Fibroblast of skin of back (primary cell): ENCODE data around the gene PPP1R3D.
A peak's percentile ranks its signal among the peaks of the same experiment; 100 is the strongest.

Source experiments
- DNase-seq: peaks from one replicate; pipeline ENCODE4 v3.0.0-alpha.2; 2013

PPP1R3D gene

GRCh38 chr20:59948828-59949720, 9.0 kb upstream of the PPP1R3D start:
- DNase-seq: peak; percentile 62

GRCh38 chr20:59948212-59948611, 8.1 kb upstream of the PPP1R3D start:
- no peak for DNase-seq

- DNase-seq: no peak
These were observed 7.3 kb upstream of the PPP1R3D start for GRCh38 chr20:59947376-59947775.

- DNase-seq: peak; percentile 46
These were observed 5.6 kb upstream of the PPP1R3D start for GRCh38 chr20:59945731-59946130.

GRCh38 chr20:59945175-59945574, 5.1 kb upstream of the PPP1R3D start:
- peak; percentile 32 for DNase-seq

GRCh38 chr20:59944726-59945125, 4.6 kb upstream of the PPP1R3D start:
- no peak for DNase-seq

- DNase-seq: no peak
These were observed 2.1 kb upstream of the PPP1R3D start for GRCh38 chr20:59942245-59942644.

DNA sequence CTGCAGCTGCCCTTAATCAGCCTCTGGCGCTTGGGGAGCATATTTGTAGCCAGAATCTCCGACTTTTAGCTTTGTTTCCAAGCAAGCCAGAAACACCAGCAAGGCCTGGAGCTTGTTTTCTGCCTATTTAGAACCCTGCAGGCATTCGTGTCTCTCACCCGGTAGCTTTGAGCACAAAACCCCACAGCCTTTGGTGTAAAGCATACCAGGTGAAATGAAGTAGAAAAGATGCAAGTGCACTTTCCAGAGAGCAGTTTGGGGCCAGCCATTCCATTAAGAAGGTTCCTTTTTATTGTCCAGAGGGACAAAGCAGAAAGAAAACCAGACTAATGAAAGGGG, 820 bp upstream of the PPP1R3D start:
- no peak for DNase-seq

- DNase-seq: peak; percentile 14
These were observed 301 bp downstream of the PPP1R3D start for GRCh38 chr20:59939879-59940128.

GRCh38 chr20:59939052-59939878, 840 bp downstream of the PPP1R3D start:
- no peak for DNase-seq

DNA sequence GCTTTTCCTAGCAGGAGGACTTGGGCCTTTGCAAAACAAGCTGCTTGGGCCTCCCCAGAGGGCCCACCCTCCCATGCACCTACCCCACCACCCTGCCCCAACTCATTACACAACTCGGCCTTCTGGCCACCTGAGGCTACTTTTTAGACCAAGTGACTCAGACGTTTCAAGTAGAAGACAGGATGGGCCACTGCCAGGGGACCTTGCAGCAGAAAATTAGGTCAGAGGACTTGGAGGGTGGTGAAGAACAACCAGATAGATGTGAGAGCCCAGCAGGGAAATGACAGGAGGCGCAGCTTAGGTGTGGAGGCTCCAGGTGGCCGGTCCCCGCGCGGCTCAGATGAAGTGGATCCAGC, 1.4 kb downstream of the PPP1R3D start:
- DNase-seq: no peak

DNA sequence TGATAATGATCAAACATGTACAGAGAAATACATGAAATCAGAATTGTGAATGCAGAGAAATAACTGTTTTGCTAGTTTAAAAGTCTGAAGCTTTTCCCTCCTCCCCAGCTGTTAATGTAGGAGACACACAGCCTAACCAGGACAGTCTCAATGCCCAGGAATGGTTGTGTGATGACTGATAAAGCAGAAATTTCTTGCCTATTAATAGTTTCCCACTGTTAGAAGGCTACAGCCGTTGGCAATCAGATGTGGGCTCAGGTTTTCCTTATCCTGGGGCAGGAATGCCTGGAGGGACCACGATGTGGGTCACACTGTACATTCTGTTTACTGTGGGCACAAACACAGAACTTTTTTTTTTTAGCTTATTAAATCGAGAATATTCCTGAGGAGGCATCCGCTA, 1.9 kb downstream of the PPP1R3D start:
- peak; percentile 79 for DNase-seq

- DNase-seq: no peak
These were observed 3.0 kb downstream of the PPP1R3D start for GRCh38 chr20:59937150-59937549.

DNA sequence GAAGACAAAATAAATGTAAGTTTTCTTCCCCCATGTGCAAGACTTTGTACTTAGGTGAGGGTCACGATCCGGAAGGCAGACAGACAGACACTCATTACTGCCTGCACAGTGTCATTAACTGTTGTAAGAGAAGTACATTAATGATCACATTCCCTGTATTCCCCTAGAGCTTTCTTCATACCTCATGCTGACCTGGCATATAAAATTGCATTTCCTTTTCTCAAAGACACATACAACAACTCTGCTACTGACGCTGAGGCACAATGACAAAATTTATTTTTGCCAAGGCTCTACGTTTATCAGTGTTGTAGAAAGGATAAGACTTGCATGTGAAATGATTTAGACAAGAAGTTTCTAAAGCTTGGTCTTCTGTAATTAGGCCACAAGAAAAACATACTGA, 3.7 kb downstream of the PPP1R3D start:
- no peak for DNase-seq

- DNase-seq: no peak
These were observed 4.5 kb downstream of the PPP1R3D start for GRCh38 chr20:59935457-59936185.

DNA sequence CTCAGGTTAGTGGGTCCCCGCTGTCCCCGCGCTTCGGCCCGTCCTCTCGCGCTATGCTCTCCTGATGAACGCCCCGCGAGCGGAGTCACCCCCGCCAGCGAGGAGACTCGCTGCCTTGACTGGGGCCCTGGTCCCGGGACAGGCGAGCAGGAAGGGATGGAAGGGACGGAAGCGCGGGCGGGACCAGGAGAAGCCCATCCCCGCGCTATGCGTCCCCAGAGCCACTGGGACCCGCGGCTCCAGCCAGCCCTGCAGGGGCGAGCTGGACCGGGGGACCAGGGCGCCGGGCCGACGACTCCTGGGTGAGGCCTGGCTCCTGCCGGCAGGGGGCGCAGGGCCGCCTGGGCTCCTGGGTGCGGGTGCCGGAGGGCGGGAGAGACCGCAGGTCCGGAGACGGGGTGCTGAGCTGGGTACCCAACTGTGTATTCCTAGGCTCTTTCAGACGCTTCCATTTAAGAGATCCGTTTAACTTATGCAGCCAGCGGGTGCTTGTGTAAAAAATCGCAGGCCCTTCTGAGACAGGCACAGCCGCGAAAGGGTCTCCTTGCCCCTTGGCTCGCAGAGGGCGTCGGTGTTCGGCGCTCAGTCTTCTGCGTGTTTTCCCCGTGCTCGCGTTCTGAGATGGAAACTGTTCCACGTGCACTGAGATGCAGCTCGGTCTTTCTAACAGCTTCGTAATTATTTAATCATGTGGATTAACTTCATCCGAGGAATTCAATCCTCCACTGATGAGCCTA, 6.1 kb downstream of the PPP1R3D start:
- DNase-seq: peak; percentile 71

- DNase-seq: peak; percentile 60
These were observed 6.7 kb downstream of the PPP1R3D start, which contains the start of gene SYCP2 for GRCh38 chr20:59933296-59933848. SYCP2 (minus strand) TSS chr20:59933637; CDS start chr20:59922413, 11,224 bp downstream.

DNA sequence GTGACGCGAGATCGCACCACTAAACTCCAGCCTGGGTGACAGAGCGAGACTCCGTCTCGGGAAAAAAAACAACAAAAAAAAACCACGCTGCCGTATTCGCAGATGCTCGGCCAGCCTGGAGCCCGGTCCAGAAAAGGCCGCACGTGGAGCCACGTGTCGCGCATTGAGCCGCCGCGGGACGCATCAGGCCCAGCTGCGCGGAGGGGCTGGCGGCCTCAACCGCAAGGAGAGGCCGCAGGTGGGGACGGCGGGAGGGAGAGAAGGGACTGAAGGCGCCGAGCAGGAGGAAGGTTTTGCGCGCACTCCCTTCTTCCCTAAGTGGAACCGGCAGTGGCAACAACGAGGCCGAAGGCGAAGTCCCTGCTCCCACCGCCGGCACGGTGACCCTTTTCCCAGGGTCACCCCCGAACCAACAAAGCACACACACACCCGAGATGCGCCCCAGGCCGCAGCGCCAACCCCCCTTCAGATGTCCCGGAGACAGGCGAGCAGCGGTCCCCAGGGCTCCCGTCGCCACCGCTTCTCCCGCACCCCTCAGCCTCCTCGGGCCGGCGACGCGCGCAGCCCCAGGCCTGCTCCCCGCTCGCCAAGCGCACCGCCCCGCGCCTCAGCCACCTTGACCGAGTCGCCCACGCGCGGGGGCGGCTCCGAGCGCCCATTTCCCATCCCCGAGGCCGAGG, 7.3 kb downstream of the PPP1R3D start:
- no peak for DNase-seq

DNA sequence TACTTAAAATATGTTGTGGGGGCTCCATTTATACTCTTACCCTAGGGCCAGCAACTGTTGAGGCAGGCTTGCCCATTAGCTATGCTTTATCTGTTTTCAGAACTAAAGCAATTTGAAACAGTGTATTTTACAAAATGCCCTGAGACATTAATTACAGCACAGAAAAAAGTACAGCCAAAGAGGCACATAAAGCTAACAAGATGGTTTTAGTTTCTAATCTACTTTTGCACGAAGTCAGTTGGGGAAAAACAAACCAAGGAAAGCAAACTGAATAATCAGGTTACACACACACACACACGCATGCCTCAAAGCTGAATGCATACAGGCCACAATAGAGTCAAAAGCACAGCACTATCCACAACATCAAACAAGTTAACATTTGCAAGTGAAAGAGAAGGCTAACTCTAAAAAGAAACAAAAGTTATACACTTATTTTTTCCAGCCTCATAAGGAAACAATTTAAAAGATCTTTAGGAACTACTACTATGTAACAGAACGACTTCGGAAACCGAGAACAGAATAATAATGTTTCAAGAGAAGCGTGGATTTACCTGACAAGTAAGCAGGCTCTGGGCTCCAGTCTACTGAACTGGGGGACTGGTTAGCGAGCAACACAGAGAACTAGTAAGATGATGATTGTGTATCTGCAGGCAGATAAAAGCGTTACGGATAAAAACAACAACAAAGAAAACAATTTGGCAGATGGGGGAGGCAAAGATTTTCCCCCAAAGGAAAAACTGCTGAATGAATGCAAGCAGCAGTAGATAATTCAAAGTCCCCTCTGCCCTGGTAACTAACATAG, 8.4 kb downstream of the PPP1R3D start:
- DNase-seq: no peak

DNA sequence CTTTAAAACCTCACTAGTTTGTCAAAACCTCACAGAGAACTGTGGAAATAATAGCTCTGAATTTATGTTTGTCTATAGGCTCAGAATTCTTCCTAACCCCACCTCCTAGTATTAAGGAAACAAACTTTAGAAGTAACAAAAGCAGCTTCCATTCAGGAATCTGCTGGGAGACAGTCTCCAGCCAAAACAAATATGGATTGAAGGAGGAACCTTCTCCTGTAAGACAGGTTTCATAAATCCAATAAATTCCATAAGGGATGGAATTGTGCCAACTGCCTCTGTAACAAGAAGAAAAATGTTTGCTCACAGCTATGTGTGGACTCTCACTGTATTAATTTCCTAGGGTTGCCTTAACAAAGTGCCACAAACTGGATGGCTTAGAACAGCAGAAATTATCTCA, 14.2 kb downstream of the PPP1R3D start:
- peak; percentile 23 for DNase-seq

GRCh38 chr20:59925359-59925758, 14.7 kb downstream of the PPP1R3D start:
- DNase-seq: no peak
